HG03159 (cell line): ENCODE data around the gene NFASC.

ENCODE experiments used
- ATAC-seq: cut with Tn5 transposase; IDR thresholded peaks from one replicate; pipeline ENCODE4 v1.9.1; 2021; ENCODE audit warnings: mild to moderate bottlenecking, moderate library complexity; ENCODE audit not compliant: unreplicated experiment

Gene NFASC

GRCh38 chr1:204958317-204959307, 88.0 kb downstream of the NFASC start:
- no peak for ATAC-seq

- ATAC-seq, result no peak
These were observed 88.7 kb downstream of the NFASC start for GRCh38 chr1:204959374-204959773.

GRCh38 chr1:204959836-204960235, 89.2 kb downstream of the NFASC start:
- no peak for ATAC-seq

GRCh38 chr1:204960306-204961125, 89.9 kb downstream of the NFASC start:
- ATAC-seq, result no peak

GRCh38 chr1:204961765-204962419, 91.2 kb downstream of the NFASC start:
- no peak for ATAC-seq

- ATAC-seq, result no peak
These were observed 92.3 kb downstream of the NFASC start for GRCh38 chr1:204962742-204963632.

GRCh38 chr1:204967451-204967850, 96.8 kb downstream of the NFASC start:
- ATAC-seq, result no peak

- ATAC-seq, result no peak
These were observed 97.5 kb downstream of the NFASC start for GRCh38 chr1:204968135-204968534.

GRCh38 chr1:204968951-204969350, 98.3 kb downstream of the NFASC start:
- no peak for ATAC-seq

GRCh38 chr1:204970937-204971336, 100.3 kb downstream of the NFASC start:
- no peak for ATAC-seq

GRCh38 chr1:204971517-204972336, 101.1 kb downstream of the NFASC start:
- ATAC-seq, result no peak

- ATAC-seq, result no peak
These were observed 101.8 kb downstream of the NFASC start for GRCh38 chr1:204972426-204972825.

GRCh38 chr1:204973449-204973848, 102.8 kb downstream of the NFASC start:
- no peak for ATAC-seq

- no peak for ATAC-seq
These were observed 103.7 kb downstream of the NFASC start for GRCh38 chr1:204974327-204974726.

GRCh38 chr1:204975021-204975420, 104.4 kb downstream of the NFASC start:
- no peak for ATAC-seq

- ATAC-seq, result no peak
These were observed 105.0 kb downstream of the NFASC start for GRCh38 chr1:204975568-204976235.

- ATAC-seq, result no peak
These were observed 106.0 kb downstream of the NFASC start for GRCh38 chr1:204976646-204977045.

- no peak for ATAC-seq
These were observed 106.7 kb downstream of the NFASC start for GRCh38 chr1:204977318-204977717.

- no peak for ATAC-seq
These were observed 108.1 kb downstream of the NFASC start for GRCh38 chr1:204978782-204979181.
